SU-DHL-6 (cell line): Measurements from ENCODE around the gene TBATA.

Experiments used
- H2AFZ ChIP-seq: fragments of 200-600 bp; sonication (generic); 2 replicates; pipeline ENCODE4 v1.6.1; 2014; ENCODE audit warnings: low read depth, mild to moderate bottlenecking, moderate library complexity, mixed read lengths, antibody characterized with exemption, low read length; ENCODE audit not compliant: severe bottlenecking
- H3F3A ChIP-seq: fragments of 200-600 bp; shearing (Covaris generic); 2 replicates; pipeline ENCODE4 v1.6.0; 2016; ENCODE audit warnings: antibody characterized with exemption, mild to moderate bottlenecking; ENCODE audit not compliant: insufficient read depth
- H3K27ac ChIP-seq: fragments of 200-600 bp; sonication (generic); 2 replicates; pipeline ENCODE4 v1.5.1; 2016; ENCODE audit warnings: low read depth, mild to moderate bottlenecking, low read length, moderate library complexity, mixed read lengths
- H3K27me3 ChIP-seq: fragments of 200-600 bp; sonication (generic), shearing (Covaris generic); 2 replicates; pipeline ENCODE4 v1.6.0; 2014; ENCODE audit warnings: mild to moderate bottlenecking, low read length
- H3K36me3 ChIP-seq: fragments of 200-600 bp; sonication (generic); 2 replicates; pipeline ENCODE4 v1.6.1; 2014; ENCODE audit warnings: mild to moderate bottlenecking, low read length, mixed read lengths
- H3K4me2 ChIP-seq: fragments of 300-600, 200-600 bp; shearing (Covaris generic), sonication (generic); 2 replicates; pipeline ENCODE4 v1.6.0; 2014; ENCODE audit warnings: low read length, low read depth, mild to moderate bottlenecking; ENCODE audit not compliant: poor library complexity, severe bottlenecking
- H3K4me3 ChIP-seq: fragments of 200-600 bp; sonication (generic); 2 replicates; pipeline ENCODE4 v1.5.1; 2014; ENCODE audit warnings: antibody characterized with exemption, low read length, mild to moderate bottlenecking, mixed read lengths; ENCODE audit not compliant: insufficient read depth, poor library complexity, severe bottlenecking
- H3K79me2 ChIP-seq: fragments of 200-600 bp; sonication (generic); 2 replicates; pipeline ENCODE4 v1.6.1; 2014; ENCODE audit warnings: mild to moderate bottlenecking, low read length, moderate library complexity; ENCODE audit not compliant: insufficient read depth
- H3K9ac ChIP-seq: fragments of 200-600 bp; sonication (generic); 2 replicates; pipeline ENCODE4 v1.7.0; 2014; ENCODE audit warnings: mild to moderate bottlenecking, low read length
- H3K9me2 ChIP-seq: fragments of 200-600 bp; sonication (generic); replicated peaks from 2 replicates; pipeline ENCODE4 v1.6.1; 2014; ENCODE audit warnings: low read length; ENCODE audit not compliant: insufficient read depth
- H3K9me3 ChIP-seq: fragments of 200-600 bp; sonication (generic); 2 replicates; pipeline ENCODE4 v1.6.1; 2014; ENCODE audit warnings: low read length, mixed read lengths; ENCODE audit not compliant: insufficient read depth
- H4K20me1 ChIP-seq: fragments of 200-600 bp; sonication (generic); 2 replicates; pipeline ENCODE4 v1.6.1; 2014; ENCODE audit warnings: low read depth, mild to moderate bottlenecking, antibody characterized with exemption, low read length, moderate library complexity, mixed read lengths
- EZH2phosphoT487 ChIP-seq: fragments of 200-600 bp; sonication (generic), shearing (Covaris generic); conservative IDR thresholded peaks from 2 replicates; pipeline ENCODE4 v1.6.1; 2018; ENCODE audit warnings: mild to moderate bottlenecking, antibody characterized with exemption, low read length, moderate library complexity, mixed read lengths
- TF ChIP-seq, protein P1 (sequence below): fragments of 200-600 bp; sonication (generic); IDR thresholded peaks from one replicate; pipeline ENCODE4 v1.5.1; 2017; ENCODE audit warnings: antibody characterized with exemption, mild to moderate bottlenecking, low read length, moderate library complexity; ENCODE audit not compliant: insufficient read depth, poor library complexity, severe bottlenecking

Gene TBATA

DNA sequence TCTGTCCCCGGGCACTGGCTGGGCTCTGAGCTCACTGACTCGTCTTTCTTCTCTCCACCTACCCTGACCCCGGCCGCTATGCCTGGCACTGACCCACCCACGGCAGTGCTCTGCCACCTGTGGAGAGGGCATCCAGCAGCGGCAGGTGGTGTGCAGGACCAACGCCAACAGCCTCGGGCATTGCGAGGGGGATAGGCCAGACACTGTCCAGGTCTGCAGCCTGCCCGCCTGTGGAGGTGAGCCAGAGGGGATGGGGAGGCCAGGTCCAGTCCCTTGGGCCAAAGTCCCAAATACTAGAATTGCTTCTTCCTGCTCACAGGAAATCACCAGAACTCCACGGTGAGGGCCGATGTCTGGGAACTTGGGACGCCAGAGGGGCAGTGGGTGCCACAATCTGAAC is 27.3 kb downstream of the TBATA start:
- no peak overlapping the region for H3K4me3 ChIP-seq
- H3K9me2 ChIP-seq, result no peaks in the 10 kb centered on the region
- H3K27me3 ChIP-seq, result no peaks in the 10 kb centered on the region
- no peaks in the 10 kb centered on the region for H3F3A ChIP-seq
- no peak overlapping the region for H3K27ac ChIP-seq
- no peak for TF ChIP-seq EZH2phosphoT487
- TF ChIP-seq, protein P1, sequence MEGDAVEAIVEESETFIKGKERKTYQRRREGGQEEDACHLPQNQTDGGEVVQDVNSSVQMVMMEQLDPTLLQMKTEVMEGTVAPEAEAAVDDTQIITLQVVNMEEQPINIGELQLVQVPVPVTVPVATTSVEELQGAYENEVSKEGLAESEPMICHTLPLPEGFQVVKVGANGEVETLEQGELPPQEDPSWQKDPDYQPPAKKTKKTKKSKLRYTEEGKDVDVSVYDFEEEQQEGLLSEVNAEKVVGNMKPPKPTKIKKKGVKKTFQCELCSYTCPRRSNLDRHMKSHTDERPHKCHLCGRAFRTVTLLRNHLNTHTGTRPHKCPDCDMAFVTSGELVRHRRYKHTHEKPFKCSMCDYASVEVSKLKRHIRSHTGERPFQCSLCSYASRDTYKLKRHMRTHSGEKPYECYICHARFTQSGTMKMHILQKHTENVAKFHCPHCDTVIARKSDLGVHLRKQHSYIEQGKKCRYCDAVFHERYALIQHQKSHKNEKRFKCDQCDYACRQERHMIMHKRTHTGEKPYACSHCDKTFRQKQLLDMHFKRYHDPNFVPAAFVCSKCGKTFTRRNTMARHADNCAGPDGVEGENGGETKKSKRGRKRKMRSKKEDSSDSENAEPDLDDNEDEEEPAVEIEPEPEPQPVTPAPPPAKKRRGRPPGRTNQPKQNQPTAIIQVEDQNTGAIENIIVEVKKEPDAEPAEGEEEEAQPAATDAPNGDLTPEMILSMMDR, result no peak
- H3K36me3 ChIP-seq, result no peaks in the 10 kb centered on the region
- no peaks in the 10 kb centered on the region for H3K9me3 ChIP-seq
- no peaks in the 10 kb centered on the region for H4K20me1 ChIP-seq
- no peak overlapping the region for H3K9ac ChIP-seq
- no peaks in the 10 kb centered on the region for H3K79me2 ChIP-seq
- no peak overlapping the region for H2AFZ ChIP-seq
- H3K4me2 ChIP-seq, result no peak overlapping the region

DNA sequence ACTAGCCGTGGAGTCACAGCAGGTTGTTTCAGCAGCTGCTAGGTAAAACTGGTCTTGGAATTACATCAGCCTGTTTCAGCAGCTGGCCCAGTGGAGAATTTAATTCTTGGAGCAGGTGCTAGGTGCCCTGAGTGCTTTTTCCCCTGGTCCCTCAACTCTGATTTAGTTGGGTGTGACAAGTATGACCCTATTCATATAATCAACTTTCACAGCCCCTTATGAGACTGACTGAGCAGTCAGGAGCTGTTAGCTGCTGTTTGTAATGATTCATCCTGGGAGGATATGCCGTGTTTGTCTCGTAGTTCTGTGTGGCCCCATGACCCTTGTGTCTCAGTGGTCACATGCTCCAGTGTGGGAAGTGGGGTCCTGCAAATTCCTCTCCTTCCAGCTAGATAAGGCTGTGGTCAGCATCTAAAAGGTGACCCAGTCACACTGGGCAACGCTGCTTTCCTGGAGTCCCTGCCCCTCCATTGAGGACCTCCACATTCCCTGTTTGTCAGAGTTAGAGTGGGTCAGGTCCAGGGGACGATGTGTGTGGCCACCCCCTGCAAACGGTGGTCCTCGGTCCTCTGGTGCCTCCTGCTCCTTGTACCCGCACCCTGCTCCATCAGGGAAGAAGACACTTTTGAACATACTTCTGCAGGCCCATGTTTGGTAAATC is 28.3 kb downstream of the TBATA start:
- no peaks in the 10 kb centered on the region for H3K9me3 ChIP-seq
- no peak overlapping the region for H3K4me2 ChIP-seq
- no peaks in the 10 kb centered on the region for H3K27me3 ChIP-seq

DNA sequence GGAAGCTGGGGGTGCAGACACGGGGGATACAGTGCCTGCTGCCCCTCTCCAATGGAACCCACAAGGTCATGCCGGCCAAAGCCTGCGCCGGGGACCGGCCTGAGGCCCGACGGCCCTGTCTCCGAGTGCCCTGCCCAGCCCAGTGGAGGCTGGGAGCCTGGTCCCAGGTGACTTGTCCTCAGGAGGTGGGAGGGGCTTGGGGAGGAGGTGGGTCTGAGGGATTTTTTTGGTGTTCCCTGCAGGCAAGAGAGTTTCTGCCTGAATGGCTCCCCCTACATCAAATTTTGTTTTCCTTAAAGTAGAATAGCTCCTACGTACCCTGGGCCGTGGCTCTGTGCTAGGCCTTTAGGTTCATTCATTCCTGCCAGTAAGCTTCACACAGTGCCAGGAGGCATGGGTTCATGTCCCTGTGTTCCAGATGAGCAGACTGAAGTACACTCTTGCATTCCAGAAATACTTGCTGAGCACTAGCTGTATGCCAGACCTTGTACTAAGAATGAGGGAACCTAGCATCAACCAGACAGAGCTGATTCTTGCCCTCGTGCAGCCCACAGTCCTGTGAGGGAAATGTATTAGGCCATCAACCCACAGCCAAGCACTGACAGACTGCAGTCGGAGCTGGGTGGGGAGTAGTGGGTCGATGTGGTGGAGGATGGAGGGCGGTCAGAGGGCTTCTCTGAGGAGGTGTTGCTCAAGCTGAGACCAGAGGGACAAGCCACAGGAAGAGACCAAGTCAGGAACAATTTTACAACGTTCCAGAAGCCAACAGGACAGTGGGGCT is 31.1 kb downstream of the TBATA start:
- Histone ChIP-seq H2AFZ (no peak overlapping the region), H3K9ac (no peak overlapping the region), H3K27me3 (no peaks in the 10 kb centered on the region), H3K9me2 (no peaks in the 10 kb centered on the region), H3K9me3 (no peaks in the 10 kb centered on the region), H3K36me3 (no peaks in the 10 kb centered on the region), H3K4me3 (no peak overlapping the region), H3K4me2 (no peak overlapping the region), H4K20me1 (no peaks in the 10 kb centered on the region), H3K79me2 (no peaks in the 10 kb centered on the region), H3F3A (no peaks in the 10 kb centered on the region), H3K27ac (no peak overlapping the region)
- TF ChIP-seq, protein P1, result no peak
- TF ChIP-seq EZH2phosphoT487, result no peak

More for the DNA sequence above, 28.3 kb downstream of the TBATA start:
- no peak for TF ChIP-seq EZH2phosphoT487
- TF ChIP-seq, protein P1, result no peak
- no peaks in the 10 kb centered on the region for H3K9me2 ChIP-seq
- H3K36me3 ChIP-seq, result no peaks in the 10 kb centered on the region
- H3K79me2 ChIP-seq, result no peaks in the 10 kb centered on the region
- no peak overlapping the region for H3K4me3 ChIP-seq
- H4K20me1 ChIP-seq, result no peaks in the 10 kb centered on the region
- no peak overlapping the region for H3K27ac ChIP-seq
- no peak overlapping the region for H2AFZ ChIP-seq
- no peak overlapping the region for H3K9ac ChIP-seq
- H3F3A ChIP-seq, result no peaks in the 10 kb centered on the region
